Measurements from ENCODE around the gene CSRNP3.
A peak's percentile ranks its signal among the peaks of the same experiment; 100 is the strongest.

Gene CSRNP3

GRCh38 chr2:165601065-165601830 is 131.8 kb downstream of the CSRNP3 start:
- Histone ChIP-seq H2AFZ (ENCODE audit: low read length) (no peak overlapping the region), H3K79me2 (ENCODE audit: insufficient read depth, low read length) (no peaks in the 10 kb centered on the region), H3K9me2 (ENCODE audit: low read depth, low read length) (no peaks in the 10 kb centered on the region), H3K27me3 (ENCODE audit: insufficient read depth, low read length) (no peaks in the 10 kb centered on the region), H3K4me3 (ENCODE audit: low read depth, low read length, poor library complexity, severe bottlenecking) (no peak overlapping the region), H3K27ac (ENCODE audit: low read depth, low read length, poor library complexity, severe bottlenecking) (no peak overlapping the region), H3F3A (ENCODE audit: insufficient read depth, low read length) (no peaks in the 10 kb centered on the region), H4K20me1 (ENCODE audit: insufficient read depth, low read length) (no peaks in the 10 kb centered on the region), H3K4me2 (ENCODE audit: low read length) (no peak overlapping the region), H3K4me1 (ENCODE audit: insufficient read depth, low read length, severe bottlenecking) (peaks cover under 1% of the 10 kb centered on the region), H3K9ac (ENCODE audit: low read length) (no peak overlapping the region), H3K36me3 (ENCODE audit: insufficient read depth, low read length) (peaks cover 5% of the 10 kb centered on the region; the same call in 1 of the 2 replicates), H3K9me3 (ENCODE audit: low read length) (no peaks in the 10 kb centered on the region)
- TF ChIP-seq EZH2 (IDR thresholded peaks at IDR 0.05; ENCODE audit: borderline replicate concordance, low read length) (no peak), CTCF (IDR thresholded peaks at IDR 0.05; ENCODE audit: low read length) (no peak)

GRCh38 chr2:165601928-165602521 is 132.5 kb downstream of the CSRNP3 start:
- H3K27me3 ChIP-seq (ENCODE audit: insufficient read depth, low read length) = no peaks in the 10 kb centered on the region
- H3K9me2 ChIP-seq (ENCODE audit: low read depth, low read length) = no peaks in the 10 kb centered on the region
- H3K4me1 ChIP-seq (ENCODE audit: insufficient read depth, low read length, severe bottlenecking) = no peaks in the 10 kb centered on the region
- no peaks in the 10 kb centered on the region for H3K36me3 ChIP-seq (ENCODE audit: insufficient read depth, low read length)
- H3K9ac ChIP-seq (ENCODE audit: low read length) = no peak overlapping the region
- H3K9me3 ChIP-seq (ENCODE audit: low read length) = no peaks in the 10 kb centered on the region
- no peaks in the 10 kb centered on the region for H3F3A ChIP-seq (ENCODE audit: insufficient read depth, low read length)
- TF ChIP-seq EZH2 (IDR thresholded peaks at IDR 0.05; ENCODE audit: borderline replicate concordance, low read length) (no peak), CTCF (IDR thresholded peaks at IDR 0.05; ENCODE audit: low read length) (no peak)
- no peak overlapping the region for H2AFZ ChIP-seq (ENCODE audit: low read length)
- H3K4me3 ChIP-seq (ENCODE audit: low read depth, low read length, poor library complexity, severe bottlenecking) = no peak overlapping the region
- no peaks in the 10 kb centered on the region for H3K79me2 ChIP-seq (ENCODE audit: insufficient read depth, low read length)
- no peak overlapping the region for H3K4me2 ChIP-seq (ENCODE audit: low read length)
- H4K20me1 ChIP-seq (ENCODE audit: insufficient read depth, low read length) = no peaks in the 10 kb centered on the region
- no peak overlapping the region for H3K27ac ChIP-seq (ENCODE audit: low read depth, low read length, poor library complexity, severe bottlenecking)

- Histone ChIP-seq H3K4me3 (ENCODE audit: low read depth, low read length, poor library complexity, severe bottlenecking) (no peak overlapping the region), H3K27me3 (ENCODE audit: insufficient read depth, low read length) (no peaks in the 10 kb centered on the region), H3K4me2 (ENCODE audit: low read length) (no peak overlapping the region), H3K9me3 (ENCODE audit: low read length) (no peaks in the 10 kb centered on the region), H3K4me1 (ENCODE audit: insufficient read depth, low read length, severe bottlenecking) (peaks cover 19% of the 10 kb centered on the region), H2AFZ (ENCODE audit: low read length) (no peak overlapping the region), H3K27ac (ENCODE audit: low read depth, low read length, poor library complexity, severe bottlenecking) (peak overlapping the region; percentile 7), H3K79me2 (ENCODE audit: insufficient read depth, low read length) (peaks cover 3% of the 10 kb centered on the region; the same call in 1 of the 2 replicates), H3K9me2 (ENCODE audit: low read depth, low read length) (no peaks in the 10 kb centered on the region), H3F3A (ENCODE audit: insufficient read depth, low read length) (no peaks in the 10 kb centered on the region), H3K36me3 (ENCODE audit: insufficient read depth, low read length) (no peaks in the 10 kb centered on the region), H3K9ac (ENCODE audit: low read length) (no peak overlapping the region), H4K20me1 (ENCODE audit: insufficient read depth, low read length) (no peaks in the 10 kb centered on the region)
- TF ChIP-seq EZH2 (IDR thresholded peaks at IDR 0.05; ENCODE audit: borderline replicate concordance, low read length) (no peak), CTCF (IDR thresholded peaks at IDR 0.05; ENCODE audit: low read length) (no peak)
These were observed 140.2 kb downstream of the CSRNP3 start for GRCh38 chr2:165609672-165610071.

All from OCI-LY1 (cell line).